Hepatocyte (in vitro differentiated cells): ENCODE data around the gene NCAPD3. TPM values are rescaled to one million over a fixed set of nuclear protein-coding genes. Genes with fewer than 3 reads are reported as not detected.

Source experiments
- DNase-seq: peaks from one replicate; pipeline ENCODE4 v3.0.0-alpha.2; 2016; ENCODE audit warnings: low spot score
- H2AFZ ChIP-seq: fragments of 200-600 bp; sonication (generic); 2 replicates; pipeline ENCODE4 v1.6.0; 2016; ENCODE audit warnings: antibody characterized with exemption, mild to moderate bottlenecking
- H3K27ac ChIP-seq: fragments of 200-600 bp; sonication (generic); 2 replicates; pipeline ENCODE4 v1.5.1; 2016; ENCODE audit warnings: mild to moderate bottlenecking
- H3K27me3 ChIP-seq: fragments of 200-600 bp; sonication (generic); 2 replicates; pipeline ENCODE4 v1.6.1; 2016
- H3K36me3 ChIP-seq: fragments of 200-600 bp; sonication (generic); replicated peaks from 2 replicates; pipeline ENCODE4 v1.5.1; 2016; ENCODE audit warnings: low read depth; ENCODE audit not compliant: insufficient read depth
- H3K4me1 ChIP-seq: fragments of 200-600 bp; sonication (generic); 2 replicates; pipeline ENCODE4 v1.5.1; 2016; ENCODE audit warnings: mild to moderate bottlenecking, moderate library complexity; ENCODE audit not compliant: insufficient read depth
- H3K4me2 ChIP-seq: fragments of 200-600 bp; sonication (generic); 2 replicates; pipeline ENCODE4 v1.6.0; 2016
- H3K4me3 ChIP-seq: fragments of 200-600 bp; sonication (generic); 2 replicates; pipeline ENCODE4 v1.5.1; 2016; ENCODE audit warnings: mild to moderate bottlenecking
- H3K79me2 ChIP-seq: fragments of 200-600 bp; sonication (generic); 2 replicates; pipeline ENCODE4 v1.6.0; 2017; ENCODE audit warnings: mild to moderate bottlenecking
- H3K9me2 ChIP-seq: fragments of 200-600 bp; sonication (generic); replicated peaks from 2 replicates; pipeline ENCODE4 v1.6.0; 2017; ENCODE audit warnings: mild to moderate bottlenecking; ENCODE audit not compliant: insufficient read depth
- H3K9me3 ChIP-seq: fragments of 200-600 bp; sonication (generic); 2 replicates; pipeline ENCODE4 v1.5.1; 2016; ENCODE audit warnings: low read depth, mild to moderate bottlenecking
- H4K20me1 ChIP-seq: fragments of 200-600 bp; sonication (generic); 2 replicates; pipeline ENCODE4 v1.6.0; 2016; ENCODE audit warnings: mild to moderate bottlenecking; ENCODE audit not compliant: insufficient read depth, poor library complexity, severe bottlenecking
- CTCF ChIP-seq: fragments of 200-600 bp; sonication (generic); IDR thresholded peaks from 2 replicates; pipeline ENCODE4 v1.5.1; 2016; ENCODE audit warnings: antibody characterized with exemption, mild to moderate bottlenecking; ENCODE audit not compliant: poor library complexity
- EZH2 ChIP-seq: fragments of 200-600 bp; sonication (generic); IDR thresholded peaks from 2 replicates; pipeline ENCODE4 v1.6.1; 2016; ENCODE audit warnings: antibody characterized with exemption, mild to moderate bottlenecking, borderline replicate concordance
- EZH2phosphoT487 ChIP-seq: fragments of 200-600 bp; sonication (generic); IDR thresholded peaks from one replicate; pipeline ENCODE4 v1.6.1; 2018; ENCODE audit warnings: antibody characterized with exemption, mild to moderate bottlenecking, low read depth, moderate library complexity; ENCODE audit not compliant: unreplicated experiment, severe bottlenecking
- WGBS: methylation state at CpG from one replicate; pipeline ENCODE4 v1.1.6; 2016; ENCODE audit warnings: low lambda C conversion rate; ENCODE audit errors: missing lambda C conversion rate; 5-methylcytosine and 5-hydroxymethylcytosine counted together
- polyA plus RNA-seq: library from polyadenylated mRNA; unstranded; fragments of >200 nt; fragmentation: Nextera tagmentation; extraction: Ambion mirVana; gene quantifications from 2 replicates; pipeline ENCODE4 v1.2.1, GENCODE V29; 2016
- total RNA-seq: library from RNA; depleted of rRNA; stranded (reverse); fragments of >200 nt; gene quantifications from 2 replicates; pipeline ENCODE4 v1.2.3, GENCODE V29; 2014

The NCAPD3 gene
- total and polyA plus RNA-seq, 2 experiments from 2014 or later: 8.8 to 9.5 TPM

GRCh38 chr11:134233729-134234179 is 10.0 kb upstream of the NCAPD3 start:
- Histone ChIP-seq H2AFZ (no peak overlapping the region), H3K4me1 (no peaks in the 10 kb centered on the region), H3K79me2 (peaks cover 28% of the 10 kb centered on the region), H3K27ac (no peak overlapping the region), H3K9me2 (no peaks in the 10 kb centered on the region), H3K36me3 (no peaks in the 10 kb centered on the region), H3K4me3 (no peak overlapping the region), H3K9me3 (no peaks in the 10 kb centered on the region), H3K4me2 (no peak overlapping the region), H3K27me3 (no peaks in the 10 kb centered on the region), H4K20me1 (peaks cover 3% of the 10 kb centered on the region)
- DNase-seq: no peak
- 92% methylated on average over 4 of the region's 4 CpGs for WGBS
- TF ChIP-seq CTCF: no peak
- TF ChIP-seq EZH2: no peak
- no peak for TF ChIP-seq EZH2phosphoT487

- no peak overlapping the region for H2AFZ ChIP-seq
- no peak overlapping the region for H3K4me2 ChIP-seq
- TF ChIP-seq CTCF (no peak), EZH2 (no peak), EZH2phosphoT487 (no peak)
- 83% methylated on average over 10 of the region's 10 CpGs for WGBS
- DNase-seq: no peak
- H3K36me3 ChIP-seq: no peaks in the 10 kb centered on the region
- no peaks in the 10 kb centered on the region for H3K9me3 ChIP-seq
- H3K27me3 ChIP-seq: no peaks in the 10 kb centered on the region
- peaks cover 44% of the 10 kb centered on the region for H3K79me2 ChIP-seq
- no peak overlapping the region for H3K4me3 ChIP-seq
- H3K9me2 ChIP-seq: no peaks in the 10 kb centered on the region
- H3K27ac ChIP-seq: no peak overlapping the region
- peaks cover 7% of the 10 kb centered on the region for H4K20me1 ChIP-seq
- peaks cover 4% of the 10 kb centered on the region for H3K4me1 ChIP-seq
Observed at GRCh38 chr11:134231958-134232659, 8.3 kb upstream of the NCAPD3 start.

- Histone ChIP-seq H3K9me2 (no peaks in the 10 kb centered on the region), H3K4me1 (peaks cover 13% of the 10 kb centered on the region), H4K20me1 (peaks cover 24% of the 10 kb centered on the region), H3K27me3 (no peaks in the 10 kb centered on the region), H3K9me3 (no peaks in the 10 kb centered on the region), H3K4me3 (no peak overlapping the region), H3K79me2 (peaks cover 62% of the 10 kb centered on the region), H3K4me2 (no peak overlapping the region), H3K27ac (no peak overlapping the region), H3K36me3 (no peaks in the 10 kb centered on the region), H2AFZ (no peak overlapping the region)
- no peak for DNase-seq
- 83% methylated on average over 4 of the region's 4 CpGs for WGBS
- TF ChIP-seq CTCF (no peak), EZH2 (no peak), EZH2phosphoT487 (no peak)
Observed at GRCh38 chr11:134230339-134230738, 6.6 kb upstream of the NCAPD3 start.
